ENCODE results near the gene MED31.

MED31 gene

DNA sequence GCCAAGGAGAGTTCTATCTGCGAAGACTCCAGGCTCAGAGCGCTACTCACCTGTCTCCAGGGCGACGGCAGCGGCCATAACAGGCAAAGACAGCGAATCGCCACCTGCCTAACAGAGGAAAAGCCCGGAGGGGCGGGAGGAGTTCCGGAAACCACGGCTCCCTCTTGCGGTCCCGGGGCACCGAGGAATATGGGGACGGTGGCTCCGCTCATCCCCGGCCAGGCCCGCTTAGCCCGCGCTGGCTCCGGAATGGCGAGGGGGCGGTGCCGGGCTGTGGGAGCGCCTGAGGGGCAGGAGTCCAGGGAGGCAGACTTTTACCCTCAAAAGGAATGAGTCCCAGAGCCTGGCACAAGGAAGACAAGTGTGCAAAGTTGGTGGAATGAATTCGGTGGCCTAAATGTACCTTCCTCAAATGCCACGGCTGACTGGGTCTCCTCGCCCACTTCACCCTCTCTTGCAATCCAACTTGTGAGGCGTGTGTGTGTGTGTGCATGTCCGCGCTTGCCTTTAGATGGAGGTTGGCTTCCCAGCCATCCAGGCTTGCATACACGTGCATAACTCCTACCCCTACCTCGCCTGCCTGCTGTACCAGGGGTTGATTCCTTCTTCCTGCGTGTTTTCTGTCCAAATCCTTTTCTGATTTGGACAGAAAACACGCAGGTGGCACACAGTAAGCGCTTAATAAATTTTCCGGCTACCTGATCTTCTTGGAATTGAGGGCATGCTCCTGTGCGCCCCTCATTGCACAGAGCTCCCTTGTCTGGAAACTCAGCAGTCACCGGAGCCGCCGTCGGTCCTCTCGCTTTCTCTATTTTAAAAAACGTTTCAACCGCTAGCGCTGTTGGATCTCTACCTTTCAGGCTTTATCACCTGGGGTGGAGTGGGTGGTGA, 3.7 kb upstream of the MED31 start:
- no peaks in the 10 kb centered on the region for H3K9me3 ChIP-seq (ENCODE audit: control insufficient read depth, low read length)
- no peak overlapping the region for H2AFZ ChIP-seq
- H3K4me1 ChIP-seq: peaks cover 5% of the 10 kb centered on the region
- H3K27ac ChIP-seq: no peak overlapping the region
- H3K79me2 ChIP-seq: no peaks in the 10 kb centered on the region
- no peaks in the 10 kb centered on the region for H3K27me3 ChIP-seq (ENCODE audit: control insufficient read depth, insufficient read depth, low read length)
- no peaks in the 10 kb centered on the region for H3K36me3 ChIP-seq (ENCODE audit: control insufficient read depth, insufficient read depth, low read length)
- TF ChIP-seq, protein P1, sequence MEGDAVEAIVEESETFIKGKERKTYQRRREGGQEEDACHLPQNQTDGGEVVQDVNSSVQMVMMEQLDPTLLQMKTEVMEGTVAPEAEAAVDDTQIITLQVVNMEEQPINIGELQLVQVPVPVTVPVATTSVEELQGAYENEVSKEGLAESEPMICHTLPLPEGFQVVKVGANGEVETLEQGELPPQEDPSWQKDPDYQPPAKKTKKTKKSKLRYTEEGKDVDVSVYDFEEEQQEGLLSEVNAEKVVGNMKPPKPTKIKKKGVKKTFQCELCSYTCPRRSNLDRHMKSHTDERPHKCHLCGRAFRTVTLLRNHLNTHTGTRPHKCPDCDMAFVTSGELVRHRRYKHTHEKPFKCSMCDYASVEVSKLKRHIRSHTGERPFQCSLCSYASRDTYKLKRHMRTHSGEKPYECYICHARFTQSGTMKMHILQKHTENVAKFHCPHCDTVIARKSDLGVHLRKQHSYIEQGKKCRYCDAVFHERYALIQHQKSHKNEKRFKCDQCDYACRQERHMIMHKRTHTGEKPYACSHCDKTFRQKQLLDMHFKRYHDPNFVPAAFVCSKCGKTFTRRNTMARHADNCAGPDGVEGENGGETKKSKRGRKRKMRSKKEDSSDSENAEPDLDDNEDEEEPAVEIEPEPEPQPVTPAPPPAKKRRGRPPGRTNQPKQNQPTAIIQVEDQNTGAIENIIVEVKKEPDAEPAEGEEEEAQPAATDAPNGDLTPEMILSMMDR (IDR thresholded peaks at IDR 0.05): no peak
- H3K4me3 ChIP-seq (ENCODE audit: low read depth, low read length): peak overlapping the region; percentile 46
- H3K9ac ChIP-seq: no peak overlapping the region
- H3K4me2 ChIP-seq (ENCODE audit: low read length): peak overlapping the region; percentile 61

DNA sequence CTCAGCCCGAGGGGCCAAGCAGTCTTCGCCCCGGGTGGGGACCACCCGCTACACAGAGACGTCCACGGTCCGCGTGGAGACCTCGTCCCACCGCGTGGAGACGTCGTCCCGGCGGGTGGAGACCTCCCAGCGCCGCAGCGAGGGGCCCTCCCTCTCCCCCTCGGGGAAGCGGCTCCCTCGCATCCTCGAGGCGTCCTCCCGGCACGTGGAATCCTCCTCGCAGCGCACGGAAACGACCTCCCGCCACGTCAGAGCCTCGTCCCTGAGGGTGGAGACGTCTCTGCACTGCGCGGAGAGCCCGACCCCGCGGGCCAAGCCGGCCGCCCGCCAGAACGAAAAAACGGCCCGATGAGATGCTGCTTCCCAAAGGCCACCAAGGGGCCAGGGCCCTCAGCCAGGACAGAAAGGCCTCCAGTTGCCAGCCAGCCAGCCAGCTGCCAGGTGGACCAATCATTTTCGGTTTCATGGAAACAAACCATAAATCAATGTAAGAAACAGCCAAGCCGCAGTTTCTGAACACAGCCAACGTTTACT, 581 bp upstream of the MED31 start:
- Histone ChIP-seq H3K4me3 (ENCODE audit: low read depth, low read length) (peak overlapping the region; percentile 99), H3K27ac (peak overlapping the region; percentile 90), H3K4me2 (ENCODE audit: low read length) (peak overlapping the region; percentile 97), H3K9ac (no peak overlapping the region), H3K79me2 (peaks cover 4% of the 10 kb centered on the region), H3K4me1 (peaks cover 6% of the 10 kb centered on the region), H2AFZ (peak overlapping the region; percentile 97), H3K9me3 (ENCODE audit: control insufficient read depth, low read length) (no peaks in the 10 kb centered on the region), H3K36me3 (ENCODE audit: control insufficient read depth, insufficient read depth, low read length) (no peaks in the 10 kb centered on the region), H3K27me3 (ENCODE audit: control insufficient read depth, insufficient read depth, low read length) (no peaks in the 10 kb centered on the region)
- TF ChIP-seq, protein P1 (IDR thresholded peaks at IDR 0.05): no peak

GRCh38 chr17:6648181-6648580, 3.2 kb downstream of the MED31 start:
- H3K4me1 ChIP-seq: peaks cover 6% of the 10 kb centered on the region
- H3K36me3 ChIP-seq (ENCODE audit: control insufficient read depth, insufficient read depth, low read length): no peaks in the 10 kb centered on the region
- TF ChIP-seq, protein P1 (IDR thresholded peaks at IDR 0.05): no peak
- H3K4me2 ChIP-seq (ENCODE audit: low read length): no peak overlapping the region
- peaks cover 4% of the 10 kb centered on the region for H3K79me2 ChIP-seq
- H3K9ac ChIP-seq: no peak overlapping the region
- no peak overlapping the region for H3K4me3 ChIP-seq (ENCODE audit: low read depth, low read length)
- no peak overlapping the region for H3K27ac ChIP-seq
- no peak overlapping the region for H2AFZ ChIP-seq
- H3K9me3 ChIP-seq (ENCODE audit: control insufficient read depth, low read length): no peaks in the 10 kb centered on the region
- H3K27me3 ChIP-seq (ENCODE audit: control insufficient read depth, insufficient read depth, low read length): no peaks in the 10 kb centered on the region

- no peaks in the 10 kb centered on the region for H3K36me3 ChIP-seq (ENCODE audit: control insufficient read depth, insufficient read depth, low read length)
- no peaks in the 10 kb centered on the region for H3K9me3 ChIP-seq (ENCODE audit: control insufficient read depth, low read length)
- H3K79me2 ChIP-seq: peaks cover 14% of the 10 kb centered on the region
- H2AFZ ChIP-seq: no peak overlapping the region
- H3K4me2 ChIP-seq (ENCODE audit: low read length): no peak overlapping the region
- TF ChIP-seq, protein P1 (IDR thresholded peaks at IDR 0.05): no peak
- no peak overlapping the region for H3K27ac ChIP-seq
- H3K27me3 ChIP-seq (ENCODE audit: control insufficient read depth, insufficient read depth, low read length): no peaks in the 10 kb centered on the region
- no peak overlapping the region for H3K9ac ChIP-seq
- H3K4me1 ChIP-seq: peaks cover 6% of the 10 kb centered on the region
- H3K4me3 ChIP-seq (ENCODE audit: low read depth, low read length): no peak overlapping the region
These were observed 7.8 kb downstream of the MED31 start for GRCh38 chr17:6643451-6644125.

Data from parathyroid adenoma (tissue), 2 donors.